ENCODE results near the gene ADGRG4. TPM values are rescaled to one million over a fixed set of nuclear protein-coding genes. Genes with fewer than 3 reads are reported as not detected.
"Not testable (repeated sequence)": the region's sequence is repeated elsewhere in the genome, so short reads cannot be mapped to it uniquely, and the experiment has no call there.

ADGRG4 gene
- total and polyA plus RNA-seq, 7 donors = under 0.01 TPM; not detected in 6

DNA sequence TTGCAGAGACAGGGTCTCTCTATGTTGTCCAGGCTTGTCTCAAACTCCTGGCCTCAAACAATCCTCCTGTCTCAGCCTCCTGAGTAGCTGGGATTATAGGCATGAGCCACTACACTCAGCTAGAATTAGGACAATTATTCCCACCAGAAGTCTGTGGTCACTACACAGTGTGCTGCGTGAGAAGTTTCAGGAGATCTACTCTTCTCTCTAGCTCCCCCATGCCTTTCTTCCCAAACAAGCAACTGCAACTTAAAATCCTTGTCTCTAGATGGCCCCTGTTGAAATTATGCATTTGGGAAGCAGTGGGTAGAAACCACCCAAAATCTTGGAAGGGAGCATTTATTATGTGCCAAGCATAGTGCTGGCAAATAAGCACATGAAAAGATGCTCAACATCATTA, 28.4 kb upstream of the ADGRG4 start:
- Histone ChIP-seq H3K36me3 (no peaks in the 10 kb centered on the region), H3K9me3 (no peaks in the 10 kb centered on the region), H3K4me1 (no peaks in the 10 kb centered on the region), H3K27me3 (no peaks in the 10 kb centered on the region), H3K27ac (no peak overlapping the region), H3K4me3 (no peak overlapping the region)
- intact Hi-C loops (cut with DNase I) = no loop called here
- no peak for DNase-seq
- 51 to 75% methylated on average over 1 of the region's 1 CpG for WGBS, 2 donors
- TF ChIP-seq POLR2AphosphoS5 (IDR thresholded peaks at IDR 0.05) (no peak), POLR2A (IDR thresholded peaks at IDR 0.05) (no peak), EP300 (IDR thresholded peaks at IDR 0.05) (no peak)
- TF ChIP-seq, protein P1, sequence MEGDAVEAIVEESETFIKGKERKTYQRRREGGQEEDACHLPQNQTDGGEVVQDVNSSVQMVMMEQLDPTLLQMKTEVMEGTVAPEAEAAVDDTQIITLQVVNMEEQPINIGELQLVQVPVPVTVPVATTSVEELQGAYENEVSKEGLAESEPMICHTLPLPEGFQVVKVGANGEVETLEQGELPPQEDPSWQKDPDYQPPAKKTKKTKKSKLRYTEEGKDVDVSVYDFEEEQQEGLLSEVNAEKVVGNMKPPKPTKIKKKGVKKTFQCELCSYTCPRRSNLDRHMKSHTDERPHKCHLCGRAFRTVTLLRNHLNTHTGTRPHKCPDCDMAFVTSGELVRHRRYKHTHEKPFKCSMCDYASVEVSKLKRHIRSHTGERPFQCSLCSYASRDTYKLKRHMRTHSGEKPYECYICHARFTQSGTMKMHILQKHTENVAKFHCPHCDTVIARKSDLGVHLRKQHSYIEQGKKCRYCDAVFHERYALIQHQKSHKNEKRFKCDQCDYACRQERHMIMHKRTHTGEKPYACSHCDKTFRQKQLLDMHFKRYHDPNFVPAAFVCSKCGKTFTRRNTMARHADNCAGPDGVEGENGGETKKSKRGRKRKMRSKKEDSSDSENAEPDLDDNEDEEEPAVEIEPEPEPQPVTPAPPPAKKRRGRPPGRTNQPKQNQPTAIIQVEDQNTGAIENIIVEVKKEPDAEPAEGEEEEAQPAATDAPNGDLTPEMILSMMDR (IDR thresholded peaks at IDR 0.05) = no peak

DNA sequence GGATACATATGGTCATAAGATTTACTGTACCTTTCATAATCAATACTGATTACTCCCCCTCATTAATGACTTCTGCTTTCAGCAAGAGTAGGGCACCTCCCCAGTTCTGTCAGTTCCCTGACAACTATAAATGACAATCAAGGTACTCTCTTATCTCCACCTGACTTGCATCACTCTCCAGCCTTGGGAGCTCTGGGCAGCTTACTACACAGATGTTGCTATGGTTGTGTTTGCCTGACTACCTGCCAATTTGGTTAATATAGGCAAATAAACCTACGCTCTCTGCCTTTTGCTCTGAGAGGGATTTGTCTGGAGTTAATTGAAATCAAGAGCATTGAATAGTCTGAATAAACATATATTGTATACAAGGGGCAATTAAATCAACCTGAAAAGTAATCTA, 26.8 kb upstream of the ADGRG4 start:
- H3K27ac ChIP-seq = no peak overlapping the region
- H3K4me1 ChIP-seq = no peaks in the 10 kb centered on the region
- no peaks in the 10 kb centered on the region for H3K36me3 ChIP-seq
- intact Hi-C loops (cut with DNase I) = no loop called here
- TF ChIP-seq POLR2AphosphoS5 (IDR thresholded peaks at IDR 0.05) = no peak
- no peak for TF ChIP-seq EP300 (IDR thresholded peaks at IDR 0.05)
- TF ChIP-seq, protein P1 (IDR thresholded peaks at IDR 0.05) = no peak
- TF ChIP-seq POLR2A (IDR thresholded peaks at IDR 0.05) = no peak
- no peak overlapping the region for H3K4me3 ChIP-seq
- no peak for DNase-seq
- 18 to 72% methylated on average over 1 of the region's 1 CpG for WGBS, 2 donors
- no peaks in the 10 kb centered on the region for H3K9me3 ChIP-seq
- no peaks in the 10 kb centered on the region for H3K27me3 ChIP-seq

GRCh38 chrX:136275553-136275952, 25.2 kb upstream of the ADGRG4 start:
- no peaks in the 10 kb centered on the region for H3K27me3 ChIP-seq
- no peak overlapping the region for H3K4me3 ChIP-seq
- intact Hi-C loops (cut with DNase I) = no loop called here
- H3K9me3 ChIP-seq = no peaks in the 10 kb centered on the region
- no peak for DNase-seq
- TF ChIP-seq POLR2AphosphoS5 (IDR thresholded peaks at IDR 0.05) = no peak
- TF ChIP-seq, protein P1 (IDR thresholded peaks at IDR 0.05) = no peak
- no peak for TF ChIP-seq EP300 (IDR thresholded peaks at IDR 0.05)
- TF ChIP-seq POLR2A (IDR thresholded peaks at IDR 0.05) = no peak
- 18 to 62% methylated on average over 4 of the region's 4 CpGs for WGBS, 2 donors
- no peaks in the 10 kb centered on the region for H3K36me3 ChIP-seq
- H3K4me1 ChIP-seq = no peaks in the 10 kb centered on the region
- H3K27ac ChIP-seq = no peak overlapping the region

GRCh38 chrX:136286375-136286774, 14.4 kb upstream of the ADGRG4 start:
- H3K27ac ChIP-seq; intact Hi-C loops (cut with DNase I); H3K4me3 ChIP-seq; H3K9me3 ChIP-seq; H3K27me3 ChIP-seq; DNase-seq; H3K36me3 ChIP-seq; H3K4me1 ChIP-seq: not testable (repeated sequence)
- 91 to 92% methylated on average over 5 of the region's 5 CpGs for WGBS, 2 donors

DNA sequence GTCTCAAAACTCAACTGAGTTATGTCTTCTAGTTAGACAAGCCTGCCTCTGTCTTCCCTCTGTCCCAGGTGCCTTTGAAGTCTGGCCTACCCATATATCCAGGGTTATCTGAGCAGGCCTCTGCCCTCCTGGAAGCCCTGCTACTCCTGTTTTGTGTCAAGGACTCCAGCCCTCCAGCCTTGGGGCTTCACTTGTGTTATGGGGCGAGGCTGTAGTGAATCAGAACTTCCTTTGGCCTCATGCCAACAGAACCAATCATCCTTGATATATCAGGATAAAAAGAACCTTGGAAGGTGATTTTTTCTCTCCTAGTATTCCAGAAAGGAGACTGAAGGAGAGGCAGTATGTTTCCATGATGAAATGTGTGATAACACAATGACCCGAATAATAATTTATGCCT, 8.9 kb upstream of the ADGRG4 start:
- DNase-seq = no peak
- Histone ChIP-seq H3K27me3 (no peaks in the 10 kb centered on the region), H3K4me1 (no peaks in the 10 kb centered on the region), H3K27ac (no peak overlapping the region), H3K9me3 (no peaks in the 10 kb centered on the region), H3K4me3 (no peak overlapping the region), H3K36me3 (no peaks in the 10 kb centered on the region)
- no peak for TF ChIP-seq EP300 (IDR thresholded peaks at IDR 0.05)
- no peak for TF ChIP-seq POLR2AphosphoS5 (IDR thresholded peaks at IDR 0.05)
- 91 to 95% methylated on average over 2 of the region's 2 CpGs for WGBS, 2 donors
- intact Hi-C loops (cut with DNase I) = no loop called here

DNA sequence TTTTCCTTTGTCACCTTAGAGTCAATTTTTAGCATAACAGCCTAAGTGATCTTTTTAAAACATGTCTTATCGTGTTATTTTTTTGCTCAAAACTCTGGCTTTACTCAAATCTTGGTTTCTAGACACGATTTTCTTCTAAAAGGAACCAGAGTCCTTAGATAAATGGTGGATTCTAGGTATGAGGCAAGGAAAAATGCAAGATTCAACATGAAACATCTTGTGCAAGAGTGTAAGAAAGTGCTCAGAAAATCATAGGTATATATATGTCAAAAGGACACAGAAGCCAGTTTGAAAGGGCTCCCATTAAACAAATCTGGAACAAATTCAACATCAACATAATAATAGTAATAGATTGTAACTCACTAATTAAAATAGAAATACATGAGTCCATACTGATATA, 8.1 kb upstream of the ADGRG4 start:
- Histone ChIP-seq H3K27ac (no peak overlapping the region), H3K9me3 (no peaks in the 10 kb centered on the region), H3K4me1 (no peaks in the 10 kb centered on the region), H3K4me3 (no peak overlapping the region), H3K27me3 (no peaks in the 10 kb centered on the region), H3K36me3 (no peaks in the 10 kb centered on the region)
- TF ChIP-seq, protein P1 (IDR thresholded peaks at IDR 0.05) = no peak
- no peak for TF ChIP-seq POLR2AphosphoS5 (IDR thresholded peaks at IDR 0.05)
- TF ChIP-seq POLR2A (IDR thresholded peaks at IDR 0.05) = no peak
- TF ChIP-seq EP300 (IDR thresholded peaks at IDR 0.05) = no peak
- intact Hi-C loops (cut with DNase I) = no loop called here
- WGBS, 2 donors = 84 to 85% methylated on average over 2 of the region's 2 CpGs
- DNase-seq = no peak
